AG09319 (cell line): ENCODE measurements around the gene PIPOX.

Experiments
- DNase-seq: peaks from one replicate; pipeline ENCODE4 v3.0.0-alpha.2; 2010; ENCODE audit warnings: low read depth; ENCODE audit errors: extremely low read depth
- TF ChIP-seq, protein P1 (sequence below): IDR thresholded peaks from 2 replicates; pipeline ENCODE4 v1.5.1; 2011; ENCODE audit warnings: low read depth, mild to moderate bottlenecking, inconsistent platforms, low read length, moderate library complexity

Gene PIPOX

DNA sequence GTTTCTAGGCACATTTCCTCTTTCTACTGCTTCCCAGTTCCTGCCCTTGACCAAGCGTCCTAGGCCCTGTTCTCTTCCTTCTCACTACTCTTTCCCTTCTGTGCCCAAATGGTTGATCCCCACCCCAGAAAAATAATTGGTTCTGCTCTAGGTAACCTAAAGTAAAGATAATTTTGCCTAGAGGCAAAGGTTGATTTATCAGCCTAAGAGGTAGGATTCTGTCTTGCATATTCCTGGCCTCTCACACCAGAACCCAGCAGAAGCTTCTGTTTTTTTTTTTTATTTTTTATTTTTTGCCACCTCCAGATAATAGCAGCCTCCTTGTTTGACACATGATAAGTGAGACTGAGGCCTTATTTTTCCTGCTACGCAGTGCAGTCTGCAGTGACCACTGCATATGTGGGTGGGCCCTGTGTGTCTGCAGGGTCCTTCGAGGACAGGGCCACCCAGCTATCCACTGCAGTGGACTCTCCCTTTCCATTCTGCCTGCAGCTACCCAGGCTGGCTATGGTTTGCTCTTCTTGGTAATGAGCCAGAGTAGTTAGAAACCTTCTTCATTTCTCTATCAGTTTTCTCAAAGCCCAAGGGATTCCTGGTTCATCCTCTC lies 701 bp downstream of the PIPOX start:
- DNase-seq, result no peak
- TF ChIP-seq, protein P1, sequence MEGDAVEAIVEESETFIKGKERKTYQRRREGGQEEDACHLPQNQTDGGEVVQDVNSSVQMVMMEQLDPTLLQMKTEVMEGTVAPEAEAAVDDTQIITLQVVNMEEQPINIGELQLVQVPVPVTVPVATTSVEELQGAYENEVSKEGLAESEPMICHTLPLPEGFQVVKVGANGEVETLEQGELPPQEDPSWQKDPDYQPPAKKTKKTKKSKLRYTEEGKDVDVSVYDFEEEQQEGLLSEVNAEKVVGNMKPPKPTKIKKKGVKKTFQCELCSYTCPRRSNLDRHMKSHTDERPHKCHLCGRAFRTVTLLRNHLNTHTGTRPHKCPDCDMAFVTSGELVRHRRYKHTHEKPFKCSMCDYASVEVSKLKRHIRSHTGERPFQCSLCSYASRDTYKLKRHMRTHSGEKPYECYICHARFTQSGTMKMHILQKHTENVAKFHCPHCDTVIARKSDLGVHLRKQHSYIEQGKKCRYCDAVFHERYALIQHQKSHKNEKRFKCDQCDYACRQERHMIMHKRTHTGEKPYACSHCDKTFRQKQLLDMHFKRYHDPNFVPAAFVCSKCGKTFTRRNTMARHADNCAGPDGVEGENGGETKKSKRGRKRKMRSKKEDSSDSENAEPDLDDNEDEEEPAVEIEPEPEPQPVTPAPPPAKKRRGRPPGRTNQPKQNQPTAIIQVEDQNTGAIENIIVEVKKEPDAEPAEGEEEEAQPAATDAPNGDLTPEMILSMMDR, result no peak

DNA sequence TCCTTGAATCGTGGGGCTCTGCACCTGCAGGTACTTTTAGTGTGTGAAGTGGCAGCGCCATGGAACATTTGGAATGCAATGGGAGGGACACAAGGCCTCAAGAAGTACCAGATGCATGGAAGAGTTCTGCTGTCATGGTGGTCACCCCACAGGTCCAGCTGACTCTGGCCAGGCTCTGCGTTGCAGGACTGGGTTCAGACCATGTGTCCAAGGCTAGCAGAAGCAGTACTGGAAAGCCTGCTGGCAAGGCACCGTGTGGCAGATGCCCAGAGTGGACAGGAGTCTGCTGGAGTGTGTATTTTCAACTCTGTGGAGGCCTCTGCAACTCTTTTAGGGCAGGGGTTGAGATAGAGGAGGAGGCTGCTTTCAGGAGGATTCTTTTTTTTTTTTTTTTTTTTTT lies 2.1 kb downstream of the PIPOX start:
- DNase-seq, result no peak
- TF ChIP-seq, protein P1, result no peak

GRCh38 chr17:29045734-29046472 lies 3.0 kb downstream of the PIPOX start:
- TF ChIP-seq, protein P1, result no peak
- DNase-seq, result no peak

DNA sequence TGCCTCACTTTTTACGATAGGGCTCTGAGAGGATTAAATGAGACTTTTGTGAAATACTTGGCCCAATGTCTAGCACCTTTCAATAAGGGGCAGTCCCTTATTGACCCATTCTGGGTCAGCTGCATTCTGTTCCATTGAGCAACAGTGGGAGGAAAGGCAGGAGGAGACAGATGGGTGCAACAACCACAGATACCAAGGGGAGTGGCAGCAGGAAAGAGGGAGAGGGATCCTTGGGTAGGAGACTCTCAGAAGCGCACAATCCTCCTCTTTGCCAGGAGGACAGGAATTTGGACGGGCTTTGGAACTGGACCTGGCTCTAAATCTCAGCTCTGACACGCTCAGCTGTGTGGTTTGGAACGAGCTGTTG lies 3.5 kb downstream of the PIPOX start:
- TF ChIP-seq, protein P1, result no peak
- no peak for DNase-seq

DNA sequence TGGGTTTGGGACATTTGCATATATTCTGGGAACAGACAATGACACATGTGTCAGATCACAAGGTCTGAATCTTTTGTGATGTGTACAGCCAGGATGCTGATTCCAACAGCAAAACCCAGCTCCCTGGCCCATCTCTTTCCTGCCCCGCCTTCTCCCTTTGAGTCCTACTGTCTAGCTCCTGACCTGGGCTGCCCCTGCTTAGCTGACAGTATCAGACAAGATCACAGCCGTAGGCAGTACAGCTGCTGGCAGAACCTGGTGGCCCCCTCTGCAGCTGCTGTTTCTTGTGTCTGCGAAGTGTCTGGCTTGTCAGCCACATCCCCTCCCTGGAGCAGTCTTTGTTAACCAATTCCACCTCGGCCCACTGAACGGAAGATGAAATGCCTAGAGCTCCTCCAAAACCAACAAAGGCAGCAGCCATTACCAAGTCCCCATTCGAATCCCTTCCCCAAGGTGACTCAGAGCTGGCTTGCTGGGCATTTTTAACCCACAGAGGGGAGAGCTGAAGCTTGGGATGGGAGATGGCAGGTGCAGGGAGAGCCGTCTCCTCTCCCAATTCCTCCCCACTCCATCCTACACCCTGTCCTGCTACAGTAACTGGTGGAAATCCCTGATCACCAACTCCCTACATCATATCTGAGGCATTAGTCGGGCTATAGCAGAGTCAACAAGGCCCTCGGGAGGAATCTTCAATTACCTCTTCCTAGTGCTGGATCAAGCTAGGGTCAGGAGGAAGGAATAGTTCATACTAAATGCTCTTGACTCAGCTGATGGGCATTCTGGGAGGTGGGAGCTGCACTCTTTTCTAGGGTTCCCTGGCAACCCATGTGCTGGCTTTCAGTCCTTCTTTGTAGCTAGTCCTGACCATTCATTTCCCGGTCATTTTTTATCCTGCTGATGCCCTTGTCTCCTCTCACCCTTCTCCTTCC lies 5.8 kb downstream of the PIPOX start:
- DNase-seq, result no peak

GRCh38 chr17:29049541-29050145 lies 6.7 kb downstream of the PIPOX start:
- DNase-seq, result no peak
- TF ChIP-seq, protein P1, result no peak

More for the DNA sequence above, 5.8 kb downstream of the PIPOX start:
- TF ChIP-seq, protein P1, result no peak
